ENCODE measurements around the gene MYO3B.

GRCh38 chr2:170201275-170201674 is 23.3 kb downstream of the MYO3B start:
- TF ChIP-seq CTCF (IDR thresholded peaks at IDR 0.05) (no peak), ZFX (IDR thresholded peaks at IDR 0.05; ENCODE audit: borderline replicate concordance) (no peak)
